DOHH2 (cell line): ENCODE data around the gene CTTNBP2NL.

Experiments used
- CTCF ChIP-seq: fragments of 200-600 bp; sonication (generic); IDR thresholded peaks from one replicate; pipeline ENCODE4 v1.5.1; 2014; ENCODE audit warnings: antibody characterized with exemption, mild to moderate bottlenecking, low read depth, low read length; ENCODE audit not compliant: poor library complexity, severe bottlenecking
- EZH2phosphoT487 ChIP-seq: fragments of 200-600 bp; sonication (generic); IDR thresholded peaks from 2 replicates; pipeline ENCODE4 v1.6.1; 2017; ENCODE audit warnings: borderline replicate concordance, mild to moderate bottlenecking, antibody characterized with exemption, low read length, moderate library complexity, mixed read lengths

GRCh38 chr1:112448904-112449629 lies 53.1 kb downstream of the CTTNBP2NL start:
- TF ChIP-seq CTCF = no peak
- TF ChIP-seq EZH2phosphoT487 = no peak
